ENCODE results near the gene SOX4.
A peak's percentile ranks its signal among the peaks of the same experiment; 100 is the strongest.

The SOX4 gene

DNA sequence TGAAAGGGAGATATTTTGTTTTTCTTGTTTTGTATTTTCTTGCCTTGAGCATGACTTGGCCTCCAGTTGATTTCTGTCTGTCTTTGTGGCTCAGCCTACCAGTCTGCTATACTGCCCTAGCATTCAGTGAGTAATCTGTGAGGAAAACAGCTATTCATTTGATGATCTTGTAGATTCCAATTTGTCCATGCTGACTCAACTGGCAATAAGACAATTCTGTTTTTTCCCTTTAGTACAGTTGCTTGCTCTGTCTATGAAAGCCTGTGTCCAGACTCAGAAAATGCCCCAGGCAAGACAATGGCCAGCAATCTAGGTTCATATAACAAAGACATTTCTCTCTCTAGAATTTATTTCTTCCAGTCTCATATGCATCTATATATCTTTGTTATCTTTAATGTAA, 10.9 kb upstream of the SOX4 start:
- Histone ChIP-seq H3K9me2 (replicated peaks; ENCODE audit: control insufficient read depth, low read length) (no peaks in the 10 kb centered on the region), H3K27me3 (ENCODE audit: control insufficient read depth, low read length) (peaks cover 16% of the 10 kb centered on the region), H3K27ac (ENCODE audit: low read depth, low read length) (no peak overlapping the region), H3K4me2 (ENCODE audit: low read length) (no peak overlapping the region), H3K79me2 (ENCODE audit: control insufficient read depth, low read length) (no peaks in the 10 kb centered on the region), H3K9me3 (ENCODE audit: control insufficient read depth, insufficient read depth, low read length) (0 out of 2 replicates have a peak, but pooled peaks cover under 1% of the 10 kb centered on the region), H4K20me1 (ENCODE audit: control insufficient read depth, insufficient read depth, low read depth, low read length) (no peaks in the 10 kb centered on the region), H3K4me3 (ENCODE audit: low read length) (no peak overlapping the region), H3F3A (ENCODE audit: control insufficient read depth, insufficient read depth) (no peaks in the 10 kb centered on the region), H3K4me1 (ENCODE audit: control insufficient read depth, low read length) (peaks cover 7% of the 10 kb centered on the region), H3K36me3 (ENCODE audit: control insufficient read depth, low read length) (no peaks in the 10 kb centered on the region)
- TF ChIP-seq, protein P1, sequence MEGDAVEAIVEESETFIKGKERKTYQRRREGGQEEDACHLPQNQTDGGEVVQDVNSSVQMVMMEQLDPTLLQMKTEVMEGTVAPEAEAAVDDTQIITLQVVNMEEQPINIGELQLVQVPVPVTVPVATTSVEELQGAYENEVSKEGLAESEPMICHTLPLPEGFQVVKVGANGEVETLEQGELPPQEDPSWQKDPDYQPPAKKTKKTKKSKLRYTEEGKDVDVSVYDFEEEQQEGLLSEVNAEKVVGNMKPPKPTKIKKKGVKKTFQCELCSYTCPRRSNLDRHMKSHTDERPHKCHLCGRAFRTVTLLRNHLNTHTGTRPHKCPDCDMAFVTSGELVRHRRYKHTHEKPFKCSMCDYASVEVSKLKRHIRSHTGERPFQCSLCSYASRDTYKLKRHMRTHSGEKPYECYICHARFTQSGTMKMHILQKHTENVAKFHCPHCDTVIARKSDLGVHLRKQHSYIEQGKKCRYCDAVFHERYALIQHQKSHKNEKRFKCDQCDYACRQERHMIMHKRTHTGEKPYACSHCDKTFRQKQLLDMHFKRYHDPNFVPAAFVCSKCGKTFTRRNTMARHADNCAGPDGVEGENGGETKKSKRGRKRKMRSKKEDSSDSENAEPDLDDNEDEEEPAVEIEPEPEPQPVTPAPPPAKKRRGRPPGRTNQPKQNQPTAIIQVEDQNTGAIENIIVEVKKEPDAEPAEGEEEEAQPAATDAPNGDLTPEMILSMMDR (IDR thresholded peaks at IDR 0.05; ENCODE audit: low read depth, low read length, poor library complexity, severe bottlenecking): no peak
- TF ChIP-seq EZH2phosphoT487 (IDR thresholded peaks at IDR 0.05; ENCODE audit: borderline replicate concordance, low read length): no peak

DNA sequence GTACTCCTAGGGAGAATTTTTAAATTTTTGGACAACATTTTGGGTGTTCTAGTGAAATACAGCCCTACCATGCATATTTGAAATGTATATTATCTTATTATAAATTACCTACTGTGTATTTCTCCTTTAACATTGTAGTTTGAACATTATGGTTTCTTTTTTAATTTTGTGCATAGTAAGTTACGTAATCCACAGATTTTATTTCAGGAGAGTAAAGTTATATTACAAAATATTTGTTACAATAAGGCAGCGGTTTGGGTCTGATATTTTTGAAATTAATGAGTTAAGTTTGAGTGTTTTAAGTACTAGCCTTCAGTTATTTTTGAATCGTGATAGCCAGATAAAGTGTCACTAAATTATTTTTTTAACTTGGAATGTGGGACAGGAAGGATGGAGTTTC, 7.3 kb upstream of the SOX4 start:
- H3F3A ChIP-seq (ENCODE audit: control insufficient read depth, insufficient read depth): no peaks in the 10 kb centered on the region
- H3K4me3 ChIP-seq (ENCODE audit: low read length): no peak overlapping the region
- no peak overlapping the region for H3K4me2 ChIP-seq (ENCODE audit: low read length)
- H4K20me1 ChIP-seq (ENCODE audit: control insufficient read depth, insufficient read depth, low read depth, low read length): no peaks in the 10 kb centered on the region
- H3K36me3 ChIP-seq (ENCODE audit: control insufficient read depth, low read length): no peaks in the 10 kb centered on the region
- H3K9me3 ChIP-seq (ENCODE audit: control insufficient read depth, insufficient read depth, low read length): no peaks in the 10 kb centered on the region
- no peaks in the 10 kb centered on the region for H3K9me2 ChIP-seq (replicated peaks; ENCODE audit: control insufficient read depth, low read length)
- no peaks in the 10 kb centered on the region for H3K79me2 ChIP-seq (ENCODE audit: control insufficient read depth, low read length)
- H3K27ac ChIP-seq (ENCODE audit: low read depth, low read length): no peak overlapping the region
- peaks cover 13% of the 10 kb centered on the region for H3K4me1 ChIP-seq (ENCODE audit: control insufficient read depth, low read length)
- TF ChIP-seq EZH2phosphoT487 (IDR thresholded peaks at IDR 0.05; ENCODE audit: borderline replicate concordance, low read length): no peak
- TF ChIP-seq, protein P1 (IDR thresholded peaks at IDR 0.05; ENCODE audit: low read depth, low read length, poor library complexity, severe bottlenecking): no peak
- H3K27me3 ChIP-seq (ENCODE audit: control insufficient read depth, low read length): peaks cover 37% of the 10 kb centered on the region

DNA sequence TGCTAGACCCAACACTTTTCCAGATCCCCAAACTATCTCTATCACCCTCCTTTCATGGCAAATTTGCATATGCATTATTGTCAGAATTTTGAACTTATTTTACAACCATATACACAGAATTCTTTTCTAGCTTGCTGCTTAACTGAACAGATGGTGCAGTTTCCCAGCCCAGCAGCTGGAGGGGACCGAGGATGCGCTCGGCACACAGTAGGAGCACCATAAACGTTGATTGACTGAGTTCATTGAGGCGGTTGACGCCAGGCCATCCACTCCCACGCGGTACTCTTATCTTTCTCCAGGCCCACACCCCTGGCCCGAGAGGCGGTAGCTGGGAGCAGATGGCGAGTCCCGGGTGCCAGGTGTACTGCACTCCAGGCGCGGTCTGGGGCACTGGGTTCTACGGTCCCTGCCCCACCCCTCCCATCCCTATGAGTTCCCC, 6.8 kb upstream of the SOX4 start:
- peak overlapping the region; percentile 97; the same call in 1 of the 2 replicates for H3K4me2 ChIP-seq (ENCODE audit: low read length)
- no peaks in the 10 kb centered on the region for H3K9me2 ChIP-seq (replicated peaks; ENCODE audit: control insufficient read depth, low read length)
- no peak overlapping the region for H3K27ac ChIP-seq (ENCODE audit: low read depth, low read length)
- TF ChIP-seq, protein P1 (IDR thresholded peaks at IDR 0.05; ENCODE audit: low read depth, low read length, poor library complexity, severe bottlenecking): no peak
- no peaks in the 10 kb centered on the region for H3K36me3 ChIP-seq (ENCODE audit: control insufficient read depth, low read length)
- H4K20me1 ChIP-seq (ENCODE audit: control insufficient read depth, insufficient read depth, low read depth, low read length): no peaks in the 10 kb centered on the region
- no peaks in the 10 kb centered on the region for H3K79me2 ChIP-seq (ENCODE audit: control insufficient read depth, low read length)
- peaks cover 37% of the 10 kb centered on the region for H3K27me3 ChIP-seq (ENCODE audit: control insufficient read depth, low read length)
- H3K4me3 ChIP-seq (ENCODE audit: low read length): no peak overlapping the region
- peaks cover 13% of the 10 kb centered on the region for H3K4me1 ChIP-seq (ENCODE audit: control insufficient read depth, low read length)
- no peaks in the 10 kb centered on the region for H3F3A ChIP-seq (ENCODE audit: control insufficient read depth, insufficient read depth)
- H3K9me3 ChIP-seq (ENCODE audit: control insufficient read depth, insufficient read depth, low read length): no peaks in the 10 kb centered on the region

All from DOHH2 (cell line).